ENCODE data around the gene KCNV2. TPM values are rescaled to one million over a fixed set of nuclear protein-coding genes. Genes with fewer than 3 reads are reported as not detected.

Gene KCNV2
- total RNA-seq, 3 donors from 2014 or later: not detected

DNA sequence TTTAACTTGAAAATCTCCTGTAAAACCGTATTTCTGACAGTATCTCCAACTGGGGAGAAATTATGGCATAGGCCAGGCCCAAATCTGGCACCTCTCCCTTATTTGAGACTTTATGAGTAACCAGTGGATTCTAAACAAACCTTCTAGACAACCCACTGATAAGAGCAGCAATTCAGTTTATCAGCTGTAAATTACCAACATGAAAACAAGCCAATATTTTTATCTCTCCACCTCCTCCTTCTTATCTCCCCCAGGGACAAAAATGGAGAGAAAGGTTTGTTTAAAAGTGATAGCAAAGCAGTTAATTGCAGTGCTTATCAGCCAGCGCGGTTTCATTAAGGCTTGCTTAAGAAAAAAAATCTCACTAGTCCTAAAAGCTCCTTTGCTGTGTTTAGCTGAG lies 53.8 kb downstream of the KCNV2 start:
- peak; percentile 59 for ATAC-seq

GRCh38 chr9:2771661-2772060 lies 54.4 kb downstream of the KCNV2 start:
- no peak for DNase-seq
- peaks cover 19% of the 10 kb centered on the region for H3K9me3 ChIP-seq
- ATAC-seq: no peak
- intact Hi-C loops (cut with DNase I, micrococcal nuclease): no loop called here
- no peak for TF ChIP-seq CTCF (IDR thresholded peaks at IDR 0.05)
- no peaks in the 10 kb centered on the region for H3K36me3 ChIP-seq (ENCODE audit: low read depth)
- H3K4me3 ChIP-seq: no peak overlapping the region
- no peaks in the 10 kb centered on the region for H3K4me1 ChIP-seq (ENCODE audit: low read depth)

More for the DNA sequence above, 53.8 kb downstream of the KCNV2 start:
- Histone ChIP-seq H3K4me3 (no peak overlapping the region), H3K9me3 (peaks cover 19% of the 10 kb centered on the region), H3K36me3 (ENCODE audit: low read depth) (no peaks in the 10 kb centered on the region), H3K4me1 (ENCODE audit: low read depth) (no peaks in the 10 kb centered on the region)
- no peak for TF ChIP-seq CTCF (IDR thresholded peaks at IDR 0.05)
- DNase-seq: no peak
- intact Hi-C loops (cut with DNase I, micrococcal nuclease): no loop called here

- no peak for TF ChIP-seq CTCF (IDR thresholded peaks at IDR 0.05)
- Histone ChIP-seq H3K36me3 (ENCODE audit: low read depth) (no peaks in the 10 kb centered on the region), H3K4me1 (ENCODE audit: low read depth) (no peaks in the 10 kb centered on the region), H3K9me3 (peaks cover 25% of the 10 kb centered on the region), H3K4me3 (no peak overlapping the region)
- no peak for ATAC-seq
- DNase-seq: no peak
- intact Hi-C loops (cut with DNase I, micrococcal nuclease): no loop called here
These were observed 60.1 kb downstream of the KCNV2 start for GRCh38 chr9:2777454-2777853.

GRCh38 chr9:2778816-2779215 lies 61.5 kb downstream of the KCNV2 start:
- DNase-seq (no peak), ATAC-seq (no peak)
- Histone ChIP-seq H3K4me3 (no peak overlapping the region), H3K36me3 (ENCODE audit: low read depth) (no peaks in the 10 kb centered on the region), H3K9me3 (peaks cover 23% of the 10 kb centered on the region), H3K4me1 (ENCODE audit: low read depth) (no peaks in the 10 kb centered on the region)
- intact Hi-C loops (cut with DNase I, micrococcal nuclease): no loop called here
- TF ChIP-seq CTCF (IDR thresholded peaks at IDR 0.05): no peak

Other genes with a start within 250 kb of the KCNV2 start
- 10 to 100 TPM in 1 of 3 donors, 1 to 10 TPM in 2; 8.0 to 13.2 (median 9.9) TPM for gene VLDLR, start 95.7 kb upstream of the KCNV2 start, total RNA-seq
- 10 to 100 TPM; 26.0 to 29.0 (median 27.4) TPM for gene PUM3, start 126.6 kb downstream of the KCNV2 start, total RNA-seq

Data from mucosa of descending colon (tissue), 3 donors.